Chondrocyte (in vitro differentiated cells): ENCODE data around the gene CREM. TPM values are rescaled to one million over a fixed set of nuclear protein-coding genes. Genes with fewer than 3 reads are reported as not detected.

Source experiments
- DNase-seq: peaks from one replicate; pipeline ENCODE4 v3.0.0; 2021; ENCODE audit warnings: mixed read lengths, low spot score
- H3K27ac Mint-ChIP-seq: one replicate; pipeline ENCODE4 v1.8.0; 2021; ENCODE audit warnings: mild to moderate bottlenecking, moderate library complexity, mixed read lengths; ENCODE audit not compliant: unreplicated experiment
- H3K27me3 Mint-ChIP-seq: 2 replicates; pipeline ENCODE4 v1.8.0; 2021; ENCODE audit warnings: low read depth, mixed read lengths
- H3K36me3 Mint-ChIP-seq: 2 replicates; pipeline ENCODE4 v1.8.0; 2021; ENCODE audit warnings: low read depth, mixed read lengths
- H3K4me1 Mint-ChIP-seq: 2 replicates; pipeline ENCODE4 v1.8.0; 2021; ENCODE audit warnings: low read depth, mild to moderate bottlenecking, mixed read lengths
- H3K4me3 Mint-ChIP-seq: one replicate; pipeline ENCODE4 v1.8.0; 2021; ENCODE audit warnings: mild to moderate bottlenecking, moderate library complexity, mixed read lengths; ENCODE audit not compliant: unreplicated experiment
- H3K9me3 Mint-ChIP-seq: 2 replicates; pipeline ENCODE4 v1.8.0; 2021; ENCODE audit warnings: low read depth, mixed read lengths
- CTCF ChIP-seq: fragments of 200-600 bp; sonication (generic); IDR thresholded peaks from 2 replicates; pipeline ENCODE4 v1.5.0; 2021; ENCODE audit warnings: antibody characterized with exemption, mild to moderate bottlenecking, moderate library complexity
- total RNA-seq: library from RNA; stranded (reverse); gene quantifications from 3 replicates; pipeline ENCODE4 v1.2.1, GENCODE V29; 2021

Gene CREM
- total RNA-seq, 1 donor from 2014 or later = 25.5 TPM

GRCh38 chr10:35165136-35165535 is 38.5 kb downstream of the CREM start:
- TF ChIP-seq CTCF = no peak
- Mint-ChIP-seq H3K9me3 (peaks cover 7% of the 10 kb centered on the region), H3K36me3 (peaks cover 3% of the 10 kb centered on the region), H3K27ac (no peak overlapping the region), H3K4me3 (no peak overlapping the region), H3K4me1 (no peaks in the 10 kb centered on the region), H3K27me3 (no peaks in the 10 kb centered on the region)
- no peak for DNase-seq

GRCh38 chr10:35165811-35166210 is 39.2 kb downstream of the CREM start:
- H3K4me1 Mint-ChIP-seq = no peaks in the 10 kb centered on the region

GRCh38 chr10:35166607-35167006 is 40.0 kb downstream of the CREM start:
- Mint-ChIP-seq H3K4me1 (no peaks in the 10 kb centered on the region), H3K27ac (no peak overlapping the region), H3K36me3 (peaks cover 3% of the 10 kb centered on the region), H3K27me3 (no peaks in the 10 kb centered on the region), H3K4me3 (no peak overlapping the region), H3K9me3 (peaks cover 7% of the 10 kb centered on the region)
- no peak for DNase-seq
- TF ChIP-seq CTCF = no peak

More at GRCh38 chr10:35165811-35166210, 39.2 kb downstream of the CREM start:
- H3K36me3 Mint-ChIP-seq = peaks cover 3% of the 10 kb centered on the region
- H3K27ac Mint-ChIP-seq = no peak overlapping the region
- H3K4me3 Mint-ChIP-seq = no peak overlapping the region
- peaks cover 7% of the 10 kb centered on the region for H3K9me3 Mint-ChIP-seq
- no peak for DNase-seq
- no peak for TF ChIP-seq CTCF
- H3K27me3 Mint-ChIP-seq = no peaks in the 10 kb centered on the region

GRCh38 chr10:35167342-35167741 is 40.7 kb downstream of the CREM start:
- Mint-ChIP-seq H3K27me3 (no peaks in the 10 kb centered on the region), H3K27ac (no peak overlapping the region), H3K4me3 (no peak overlapping the region), H3K9me3 (peaks cover 7% of the 10 kb centered on the region), H3K36me3 (peaks cover 3% of the 10 kb centered on the region), H3K4me1 (peaks cover 7% of the 10 kb centered on the region)
- DNase-seq = no peak
- no peak for TF ChIP-seq CTCF

GRCh38 chr10:35172146-35172545 is 45.5 kb downstream of the CREM start:
- Mint-ChIP-seq H3K27me3 (no peaks in the 10 kb centered on the region), H3K4me3 (peak overlapping the region; percentile 46), H3K27ac (peak overlapping the region; percentile 69), H3K36me3 (peaks cover 3% of the 10 kb centered on the region), H3K4me1 (peaks cover 16% of the 10 kb centered on the region), H3K9me3 (peaks cover 7% of the 10 kb centered on the region)
- TF ChIP-seq CTCF = no peak
- DNase-seq = no peak
